Endothelial cell of umbilical vein (primary cell): ENCODE data around the gene PPIH. TPM values are rescaled to one million over a fixed set of nuclear protein-coding genes. Genes with fewer than 3 reads are reported as not detected.

ENCODE experiments used
- BruUV-seq: library from RNA; stranded (reverse); fragments of 400-500 nt; replicated peaks from 2 replicates; lab custom pipeline; 2021; lab: Mats Ljungman, UMichigan
- CTCF ChIA-PET: fragments of 300-600, 350-600 bp; sonication (Branson Sonifier 250); formaldehyde crosslinking; loops from one replicate; lab custom pipeline; 2021; ENCODE audit warnings: antibody characterized with exemption, inconsistent platforms; lab: Charles Lee
- POLR2A ChIA-PET: fragments of 300-600, 350-600 bp; sonication (Branson Sonifier 250); formaldehyde crosslinking; loops from one replicate; lab custom pipeline; 2021; ENCODE audit warnings: antibody characterized with exemption, inconsistent platforms; lab: Charles Lee
- DNase-seq: peaks from one replicate; pipeline ENCODE4 v3.0.0-alpha.2; 2011; ENCODE audit warnings: low read depth, low spot score
- FAIRE-seq: peaks from 2 replicates; lab custom pipeline; 2011; peaks lifted over from hg19 to GRCh38; lab: Jason Lieb, UNC
- H2AFZ ChIP-seq: 2 replicates; pipeline ENCODE4 v1.6.0; 2012; ENCODE audit warnings: low read depth, low read length, control low read depth, inconsistent platforms
- H3K27ac ChIP-seq: 2 replicates; pipeline ENCODE4 v1.5.1; 2011; ENCODE audit warnings: low read depth, mild to moderate bottlenecking, control low read depth, low read length, moderate library complexity; ENCODE audit not compliant: insufficient read depth
- H3K27me3 ChIP-seq, 2 experiments: 2 replicates each; pipeline versions ENCODE4 v1.6.0 to v1.6.1; 2011; ENCODE audit warnings: low read length in 2 of 2, mixed read lengths in 1 of 2; ENCODE audit not compliant: control insufficient read depth in 2 of 2, insufficient read depth in 2 of 2
- H3K36me3 ChIP-seq, 2 experiments: 2 replicates in 1 of 2; 3 replicates in 1 of 2; pipeline ENCODE4 v1.5.1; 2011; ENCODE audit warnings: low read length in 2 of 2, mild to moderate bottlenecking in 1 of 2, moderate library complexity in 1 of 2; ENCODE audit not compliant: control insufficient read depth in 2 of 2, insufficient read depth in 2 of 2; ENCODE audit errors: extremely low read depth in 1 of 2
- H3K4me1 ChIP-seq: 3 replicates; pipeline ENCODE4 v1.5.1; 2011; ENCODE audit warnings: mild to moderate bottlenecking, low read length; ENCODE audit not compliant: control insufficient read depth, insufficient read depth; ENCODE audit errors: extremely low read depth
- H3K4me2 ChIP-seq: 2 replicates; pipeline ENCODE4 v1.6.1; 2011; ENCODE audit warnings: low read length, control low read depth, mixed read lengths; ENCODE audit not compliant: insufficient read depth
- H3K4me3 ChIP-seq, 3 experiments: fragments of 200-600 bp in 1 of 3; sonication (generic), shearing (Covaris generic) in 1 of 3; replicated peaks in 1 of 3; 2 replicates each; pipeline ENCODE4 v1.5.1; 2011 to 2016; ENCODE audit warnings: control low read depth in 3 of 3, low read length in 3 of 3, mild to moderate bottlenecking in 2 of 3, inconsistent platforms in 1 of 3, low read depth in 1 of 3, moderate library complexity in 1 of 3; ENCODE audit not compliant: insufficient read depth in 1 of 3
- H3K79me2 ChIP-seq: 2 replicates; pipeline ENCODE4 v1.6.0; 2012; ENCODE audit warnings: low read length, inconsistent platforms; ENCODE audit not compliant: control insufficient read depth, insufficient read depth
- H3K9ac ChIP-seq: replicated peaks from 2 replicates; pipeline ENCODE3; 2011; ENCODE audit warnings: low read length, control low read depth; ENCODE audit not compliant: insufficient read depth; ENCODE audit errors: extremely low read depth
- H3K9me1 ChIP-seq: replicated peaks from 3 replicates; pipeline ENCODE4 v1.6.0; 2011; ENCODE audit warnings: mild to moderate bottlenecking, low read length; ENCODE audit not compliant: control insufficient read depth, insufficient read depth; ENCODE audit errors: extremely low read depth
- H3K9me3 ChIP-seq: replicated peaks from 2 replicates; pipeline ENCODE4 v1.5.1; 2012; ENCODE audit warnings: low read length, inconsistent platforms; ENCODE audit not compliant: control insufficient read depth, insufficient read depth
- H4K20me1 ChIP-seq: replicated peaks from 2 replicates; pipeline ENCODE3; 2011; ENCODE audit warnings: mild to moderate bottlenecking, low read length; ENCODE audit not compliant: control insufficient read depth, insufficient read depth; ENCODE audit errors: extremely low read depth
- EZH2 ChIP-seq: IDR thresholded peaks from 2 replicates; pipeline ENCODE4 v1.6.1; 2012; ENCODE audit warnings: borderline replicate concordance, low read depth, mild to moderate bottlenecking, moderate library complexity, low read length, inconsistent platforms; ENCODE audit not compliant: severe bottlenecking
- FOS ChIP-seq: IDR thresholded peaks from 2 replicates; pipeline ENCODE4 v1.6.1; 2011; ENCODE audit warnings: mild to moderate bottlenecking, low read length, moderate library complexity, borderline replicate concordance; ENCODE audit not compliant: insufficient read depth
- GATA2 ChIP-seq: IDR thresholded peaks from 2 replicates; pipeline ENCODE4 v1.7.0; 2011; ENCODE audit warnings: low read depth, mild to moderate bottlenecking, moderate library complexity, mixed read lengths, low read length; ENCODE audit not compliant: insufficient read length, insufficient read depth
- JUN ChIP-seq: IDR thresholded peaks from 2 replicates; pipeline ENCODE4 v1.6.1; 2011; ENCODE audit warnings: borderline replicate concordance, low read depth; ENCODE audit not compliant: insufficient read length, insufficient read depth
- MAX ChIP-seq: IDR thresholded peaks from 2 replicates; pipeline ENCODE4 v1.6.1; 2011; ENCODE audit not compliant: insufficient read depth, insufficient read length
- MYC ChIP-seq: IDR thresholded peaks from one replicate; pipeline ENCODE4 v1.6.1; 2011; ENCODE audit warnings: mild to moderate bottlenecking, low read depth, low read length
- POLR2A ChIP-seq: IDR thresholded peaks from 2 replicates; pipeline ENCODE4 v1.6.1; 2012; ENCODE audit warnings: low read depth, mild to moderate bottlenecking, control low read depth, low read length
- POLR2AphosphoS5 ChIP-seq: IDR thresholded peaks from 2 replicates; pipeline ENCODE4 v1.6.1; 2012; ENCODE audit warnings: low read depth, mild to moderate bottlenecking, control low read depth, low read length, moderate library complexity; ENCODE audit not compliant: insufficient read depth
- dilution Hi-C: fragments of 300-500 bp; cut with MboI; formaldehyde crosslinking; loops from one replicate; pipeline ENCODE4 v1.15.0; 2019; ENCODE audit warnings: low sequenced_read_pairs; ENCODE audit not compliant: extremely low pct_ligation_motif_present
- intact Hi-C: fragments of 100-400 bp; cut with micrococcal nuclease; formaldehyde crosslinking; loops from one replicate; pipeline ENCODE4 v1.10.0; 2022
- polyA plus RNA-seq, 4 experiments: library from polyadenylated mRNA; depleted of rRNA in 3 of 4; stranded (reverse) in 3 of 4; unstranded in 1 of 4; fragments of >200 nt; gene quantifications; 2 replicates each; pipeline versions ENCODE4 v1.2.1 to v1.2.3, GENCODE V29; 2011 to 2012; ENCODE audit warnings: missing spikeins in 1 of 4
- total RNA-seq: library from RNA; stranded (reverse); gene quantifications from 2 replicates; pipeline ENCODE4 v1.2.3, GENCODE V29; 2021
- TF ChIP-seq, protein P1 (sequence below), 2 donors: IDR thresholded peaks; 1 replicate in 1 of 2; 2 replicates in 1 of 2; pipeline ENCODE4 v1.5.1; 2011; ENCODE audit warnings: low read length in 2 of 2, mild to moderate bottlenecking in 2 of 2, moderate library complexity in 2 of 2, control low read depth in 1 of 2, inconsistent platforms in 1 of 2, low read depth in 1 of 2; ENCODE audit not compliant: insufficient read depth in 1 of 2; ENCODE audit errors: extremely low read depth in 1 of 2

Gene PPIH
- total and polyA plus RNA-seq, 2 donors (not counting 3 experiments of a cell fraction or from before 2014, with no cell fraction given), result 52.1 to 55.2 TPM

DNA sequence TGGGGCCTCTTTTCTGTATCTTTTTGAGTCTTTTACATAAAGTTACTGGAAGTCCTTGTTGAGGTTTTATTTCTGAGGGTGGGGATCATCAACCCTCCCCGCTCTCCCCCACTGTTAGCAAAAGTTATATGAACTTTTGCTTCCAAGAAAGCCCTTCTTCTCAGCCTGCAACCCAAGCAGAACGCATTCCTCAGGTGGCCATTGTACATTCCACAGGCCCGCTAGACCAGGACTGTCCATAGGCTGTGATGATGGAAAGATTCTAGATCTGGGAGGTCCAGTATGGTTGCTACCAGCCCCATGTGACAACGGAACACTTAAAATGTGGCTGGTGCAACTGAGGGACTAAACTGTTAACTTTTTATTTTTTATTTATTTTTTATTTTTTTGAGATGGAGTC, 12.2 kb downstream of the PPIH start:
- ChIA-PET POLR2A (interaction anchor here (1.3 kb wide), 1 partner anchor 13 kb away, joined by 3 read pairs; no protein-coding TSS in a partner anchor), CTCF (interaction anchor here (1.6 kb wide), 1 partner anchor 10 kb away, joined by 3 read pairs; no protein-coding TSS in a partner anchor)
- Histone ChIP-seq H3K4me1 (peaks cover 11% of the 10 kb centered on the region), H2AFZ (no peak overlapping the region), H3K9me1 (no peaks in the 10 kb centered on the region), H3K27me3 (no peaks in the 10 kb centered on the region), H3K9ac (no peak overlapping the region), H3K4me2 (no peak overlapping the region), H3K79me2 (no peaks in the 10 kb centered on the region), H4K20me1 (no peaks in the 10 kb centered on the region), H3K27ac (no peak overlapping the region), H3K9me3 (no peaks in the 10 kb centered on the region), H3K36me3 (peaks cover 9 to 10% of the 10 kb centered on the region in 2 experiments), H3K4me3 (no peak overlapping the region)
- FAIRE-seq (no peak), DNase-seq (no peak)
- BruUV-seq, result no TSS peak
- intact Hi-C loops (no loop called here), dilution Hi-C loops (no loop called here)
- no peak for TF ChIP-seq POLR2AphosphoS5
- TF ChIP-seq FOS, result no peak
- no peak for TF ChIP-seq MYC
- TF ChIP-seq GATA2, result no peak
- TF ChIP-seq, protein P1, sequence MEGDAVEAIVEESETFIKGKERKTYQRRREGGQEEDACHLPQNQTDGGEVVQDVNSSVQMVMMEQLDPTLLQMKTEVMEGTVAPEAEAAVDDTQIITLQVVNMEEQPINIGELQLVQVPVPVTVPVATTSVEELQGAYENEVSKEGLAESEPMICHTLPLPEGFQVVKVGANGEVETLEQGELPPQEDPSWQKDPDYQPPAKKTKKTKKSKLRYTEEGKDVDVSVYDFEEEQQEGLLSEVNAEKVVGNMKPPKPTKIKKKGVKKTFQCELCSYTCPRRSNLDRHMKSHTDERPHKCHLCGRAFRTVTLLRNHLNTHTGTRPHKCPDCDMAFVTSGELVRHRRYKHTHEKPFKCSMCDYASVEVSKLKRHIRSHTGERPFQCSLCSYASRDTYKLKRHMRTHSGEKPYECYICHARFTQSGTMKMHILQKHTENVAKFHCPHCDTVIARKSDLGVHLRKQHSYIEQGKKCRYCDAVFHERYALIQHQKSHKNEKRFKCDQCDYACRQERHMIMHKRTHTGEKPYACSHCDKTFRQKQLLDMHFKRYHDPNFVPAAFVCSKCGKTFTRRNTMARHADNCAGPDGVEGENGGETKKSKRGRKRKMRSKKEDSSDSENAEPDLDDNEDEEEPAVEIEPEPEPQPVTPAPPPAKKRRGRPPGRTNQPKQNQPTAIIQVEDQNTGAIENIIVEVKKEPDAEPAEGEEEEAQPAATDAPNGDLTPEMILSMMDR (IDR thresholded peaks at IDR 0.05; ENCODE audit: extremely low read depth in 1 of 2, insufficient read depth in 1 of 2, low read depth in 1 of 2, low read length in 2 of 2), result no peak
- TF ChIP-seq MAX, result no peak
- no peak for TF ChIP-seq POLR2A
- TF ChIP-seq EZH2, result no peak
- TF ChIP-seq JUN, result no peak
